HG02840 (cell line): ENCODE data around the gene FBN3.
"Not testable (repeated sequence)": the region's sequence is repeated elsewhere in the genome, so short reads cannot be mapped to it uniquely, and the experiment has no call there.

Experiments used
- ATAC-seq: cut with Tn5 transposase; IDR thresholded peaks from one replicate; pipeline ENCODE4 v1.9.1; 2021; ENCODE audit warnings: mild to moderate bottlenecking, moderate library complexity, moderate number of reproducible peaks; ENCODE audit not compliant: unreplicated experiment, low FRiP score

The FBN3 gene

GRCh38 chr19:8033287-8034177 is 115.9 kb downstream of the FBN3 start:
- not testable (repeated sequence) for ATAC-seq

- ATAC-seq = no peak
Observed at GRCh38 chr19:8030960-8031359, 118.4 kb downstream of the FBN3 start.

- no peak for ATAC-seq
Observed at GRCh38 chr19:8028951-8029491, 120.4 kb downstream of the FBN3 start.

GRCh38 chr19:8025316-8025715 is 124.1 kb downstream of the FBN3 start:
- ATAC-seq = no peak

- ATAC-seq = not testable (repeated sequence)
Observed at GRCh38 chr19:8024256-8024655, 125.1 kb downstream of the FBN3 start.

- ATAC-seq = no peak
Observed at GRCh38 chr19:8023371-8023770, 126.0 kb downstream of the FBN3 start.

- no peak for ATAC-seq
Observed at GRCh38 chr19:8022275-8022674, 127.1 kb downstream of the FBN3 start.

GRCh38 chr19:8021374-8021773 is 128.0 kb downstream of the FBN3 start:
- no peak for ATAC-seq

- ATAC-seq = no peak
Observed at GRCh38 chr19:8020681-8021080, 128.7 kb downstream of the FBN3 start.

GRCh38 chr19:8017808-8018207 is 131.6 kb downstream of the FBN3 start:
- ATAC-seq = no peak
